ENCODE results near the gene CCL16.
"Not testable (repeated sequence)": the region's sequence is repeated elsewhere in the genome, so short reads cannot be mapped to it uniquely, and the experiment has no call there.

Gene CCL16

GRCh38 chr17:35984140-35984539 lies 2.8 kb upstream of the CCL16 start:
- DNase-seq (ENCODE audit: low read depth) = no peak

DNA sequence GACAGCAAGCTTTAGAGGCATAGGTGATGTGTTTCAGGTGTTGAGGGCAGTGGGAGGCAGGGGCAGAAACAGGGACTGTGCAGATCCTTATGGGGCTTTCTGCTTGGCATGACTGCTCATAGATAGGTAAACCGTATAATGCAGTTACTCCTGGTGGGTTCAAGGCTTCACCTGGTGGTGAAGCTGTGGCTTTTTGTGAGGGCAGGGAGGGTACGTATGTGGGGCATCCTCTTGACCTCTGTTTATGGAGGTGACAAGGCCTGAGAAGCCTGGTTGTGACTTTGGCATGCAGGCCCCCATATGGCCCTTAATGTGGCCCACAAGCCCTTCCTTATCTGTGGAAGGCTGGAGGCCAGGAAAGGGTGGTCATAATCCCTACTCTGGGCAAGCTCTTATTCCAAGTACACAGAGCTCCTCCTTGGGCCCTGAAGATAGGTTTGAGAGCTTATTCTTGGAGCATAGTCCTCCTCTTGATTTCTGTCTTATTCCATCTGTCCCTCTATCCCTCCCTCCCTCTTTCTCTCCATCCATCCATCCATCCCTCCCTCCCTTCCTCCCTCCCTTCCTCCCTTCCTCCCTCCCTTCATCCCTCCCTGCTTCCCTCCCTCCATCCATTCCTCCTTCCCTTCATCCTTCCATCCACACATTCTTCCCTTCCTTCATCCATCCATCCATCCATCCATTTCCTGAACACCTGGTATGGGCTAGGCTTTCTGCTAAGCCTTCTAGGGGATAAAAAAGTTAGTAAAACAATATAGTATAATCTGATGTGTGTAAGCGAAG lies 1.3 kb upstream of the CCL16 start:
- DNase-seq (ENCODE audit: low read depth) = no peak

DNA sequence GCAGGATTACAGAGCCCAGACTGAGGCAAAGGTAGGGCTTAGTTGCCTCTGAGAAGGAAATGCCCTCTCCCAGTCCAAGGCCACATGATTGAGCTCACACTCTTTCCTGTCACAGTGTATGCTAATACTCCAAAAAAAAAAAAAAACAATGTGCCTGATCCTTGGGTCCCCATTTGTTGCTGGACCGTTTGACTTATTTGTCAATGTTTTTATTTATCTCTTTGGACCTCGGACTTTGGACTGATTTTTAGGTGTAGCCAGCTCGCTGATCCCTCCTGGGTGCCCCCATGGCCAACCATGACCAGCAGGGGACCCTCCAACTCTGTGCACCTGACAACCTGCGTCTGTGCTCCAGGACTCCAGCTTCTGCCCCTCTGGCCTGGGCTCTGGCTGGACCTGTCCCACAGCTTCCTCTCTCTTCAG lies 622 bp upstream of the CCL16 start:
- no peak for DNase-seq (ENCODE audit: low read depth)

GRCh38 chr17:35978346-35978745 lies 3.0 kb downstream of the CCL16 start:
- DNase-seq (ENCODE audit: low read depth) = no peak

DNA sequence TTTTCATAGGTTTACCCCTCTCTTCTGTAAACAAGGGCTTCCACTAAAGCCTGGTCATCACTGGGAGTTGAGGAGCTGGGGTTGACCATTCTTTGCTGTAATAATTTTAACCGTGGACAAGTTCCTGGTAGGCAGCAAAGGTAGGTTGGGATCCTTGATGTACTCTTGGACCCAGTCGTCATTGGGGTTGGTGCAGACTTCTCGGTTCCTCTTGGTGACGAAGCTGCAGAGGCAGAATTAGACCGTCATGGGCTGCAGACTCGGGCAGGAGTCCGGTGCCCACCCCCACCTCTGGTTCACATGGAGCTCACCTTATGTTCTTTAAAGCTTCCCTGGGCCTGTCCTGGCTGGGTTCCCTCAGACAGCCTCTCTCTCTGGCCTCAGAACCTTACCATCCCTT lies 3.8 kb downstream of the CCL16 start:
- no peak for DNase-seq (ENCODE audit: low read depth)

GRCh38 chr17:35973333-35974260 lies 7.7 kb downstream of the CCL16 start:
- DNase-seq (ENCODE audit: low read depth) = no peak

DNA sequence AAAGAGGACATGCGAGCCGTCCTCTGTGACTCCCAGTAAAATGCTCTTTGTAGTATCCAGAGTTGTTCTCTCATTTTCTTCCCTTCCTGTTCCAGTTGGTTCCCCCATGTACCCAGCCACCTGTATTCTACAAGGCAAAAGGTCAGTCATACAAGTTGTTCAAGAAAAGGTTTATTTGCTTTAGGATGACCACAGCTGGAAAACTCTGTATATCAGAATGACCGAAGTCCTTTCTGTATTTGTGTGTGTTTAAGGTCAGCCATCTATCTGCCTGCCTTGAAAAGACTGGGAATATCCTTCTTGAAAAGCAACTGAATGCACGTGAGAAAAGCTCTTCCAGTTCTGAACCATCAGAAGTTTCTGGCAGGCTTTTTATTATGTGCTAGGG lies 8.4 kb downstream of the CCL16 start:
- DNase-seq (ENCODE audit: low read depth) = no peak

DNA sequence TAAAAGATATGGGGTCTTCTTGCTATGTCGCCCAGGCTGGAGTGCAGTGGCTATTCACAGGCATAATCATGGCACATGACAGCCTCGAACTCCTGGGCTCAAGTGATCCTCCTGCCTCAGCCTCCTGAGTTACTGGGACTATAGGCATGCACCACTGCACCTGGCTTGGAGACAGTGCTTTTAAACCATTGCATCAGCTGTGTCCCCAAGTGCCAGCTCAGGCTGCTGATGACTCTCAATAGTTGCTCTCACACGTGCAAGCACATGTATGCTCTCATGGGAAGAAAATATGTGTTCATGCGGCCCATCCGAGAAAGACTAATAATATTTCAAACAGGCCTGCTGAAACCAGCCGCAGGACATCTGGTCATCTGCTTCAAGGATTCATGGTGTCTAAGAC lies 8.8 kb downstream of the CCL16 start:
- no peak for DNase-seq (ENCODE audit: low read depth)

- DNase-seq (ENCODE audit: low read depth) = no peak
These were observed 9.2 kb downstream of the CCL16 start for GRCh38 chr17:35972066-35972465.

DNA sequence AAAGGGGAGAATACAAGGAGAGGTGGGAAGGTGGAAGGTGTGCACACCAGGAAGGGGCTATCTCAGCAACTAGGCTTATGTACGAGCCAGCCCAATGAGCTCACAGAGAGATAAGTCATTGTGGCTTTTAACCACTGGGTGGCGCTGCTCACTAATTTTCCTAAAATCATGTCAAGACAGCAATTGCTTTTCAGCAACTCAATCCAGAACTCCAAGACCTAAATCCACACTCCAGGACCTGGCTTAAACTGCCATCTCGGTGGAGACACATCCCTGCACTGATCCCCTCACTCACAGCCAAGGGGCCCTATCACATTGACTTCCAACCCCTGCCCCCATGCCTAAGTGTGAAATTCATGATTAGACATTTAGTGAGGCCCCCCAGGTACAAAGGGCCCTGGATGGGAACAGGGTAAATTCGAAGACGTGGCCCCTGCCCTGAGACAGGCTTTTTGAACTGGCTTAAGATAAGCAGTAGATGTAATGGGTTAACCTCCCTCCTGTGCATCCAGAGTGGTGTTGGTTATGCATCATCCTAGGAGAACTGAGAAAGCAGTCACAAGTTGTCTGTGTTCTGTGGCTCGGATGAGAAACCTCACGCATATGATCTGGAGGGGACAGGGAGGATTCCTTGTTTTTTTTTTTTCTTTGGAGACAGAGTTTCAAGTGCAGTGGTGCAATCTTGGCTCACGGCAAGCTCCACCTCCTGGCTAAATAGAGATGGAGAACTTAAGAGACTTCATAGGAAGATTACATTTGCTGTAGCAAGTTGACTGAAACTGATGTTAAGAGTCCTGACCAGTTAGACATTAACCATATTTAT lies 11.5 kb downstream of the CCL16 start:
- peak; percentile 63 for DNase-seq (ENCODE audit: low read depth)

DNA sequence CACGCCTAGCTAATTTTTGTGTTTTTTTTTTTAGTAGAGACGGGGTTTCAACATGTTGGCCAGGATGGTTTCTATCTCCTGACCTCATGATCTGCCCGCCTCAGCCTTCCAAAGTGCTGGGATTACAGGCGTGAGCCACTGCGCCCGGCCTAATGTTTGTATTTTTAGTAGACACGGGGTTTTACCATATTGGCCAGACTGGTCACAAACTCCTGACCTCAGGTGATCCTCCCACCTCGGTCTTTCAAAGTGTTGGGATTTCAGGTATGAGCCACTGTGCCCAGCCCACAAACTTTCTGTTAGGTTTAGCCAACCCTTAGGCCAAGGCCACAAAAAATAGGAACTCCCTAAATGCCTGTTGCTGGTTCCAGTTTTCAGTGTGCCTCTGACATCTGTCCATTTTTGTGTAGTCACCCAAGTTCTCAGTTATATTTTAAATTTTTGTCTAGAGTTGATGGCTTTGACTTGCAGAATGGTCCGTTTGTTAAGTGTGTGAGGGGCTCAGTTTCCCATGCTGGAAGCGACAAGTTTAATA lies 12.7 kb downstream of the CCL16 start:
- DNase-seq (ENCODE audit: low read depth) = no peak

DNA sequence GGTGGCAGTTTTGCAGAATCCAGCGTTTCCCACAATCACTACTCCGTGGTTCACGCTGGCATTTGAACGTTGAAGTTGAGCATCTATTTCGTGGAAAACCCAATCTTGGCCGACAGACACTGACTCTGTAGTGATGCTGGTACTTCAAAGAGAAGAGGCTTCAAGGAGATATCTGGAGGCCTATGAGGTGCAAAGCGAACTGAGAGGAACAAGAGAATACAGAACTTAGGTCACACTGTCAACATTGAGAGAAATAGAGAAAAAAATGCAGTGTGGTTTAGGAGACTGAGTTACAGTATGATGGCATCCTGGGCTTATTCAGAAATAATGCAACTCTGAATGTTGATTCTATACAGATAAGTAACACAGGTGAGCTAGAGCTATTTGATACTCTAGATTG lies 16.0 kb downstream of the CCL16 start:
- DNase-seq (ENCODE audit: low read depth) = no peak

DNA sequence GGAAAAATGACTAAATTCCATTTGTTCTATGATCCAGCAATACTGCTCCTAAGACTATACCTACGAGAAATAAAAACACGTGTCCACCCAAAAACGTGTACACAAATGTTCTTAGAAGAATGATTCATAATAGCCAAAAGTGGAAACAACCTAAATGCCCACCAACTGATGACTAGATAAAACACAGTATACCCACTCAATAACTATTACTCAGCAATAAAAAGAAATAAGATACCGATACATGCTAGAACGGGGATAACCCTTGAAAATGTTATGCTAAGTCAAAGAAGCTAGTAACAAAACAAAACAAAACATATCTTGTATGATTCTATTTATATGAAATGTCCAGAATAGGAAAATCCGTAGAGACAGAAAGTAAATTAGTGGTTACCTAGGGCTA lies 17.6 kb downstream of the CCL16 start:
- DNase-seq (ENCODE audit: low read depth) = no peak

DNA sequence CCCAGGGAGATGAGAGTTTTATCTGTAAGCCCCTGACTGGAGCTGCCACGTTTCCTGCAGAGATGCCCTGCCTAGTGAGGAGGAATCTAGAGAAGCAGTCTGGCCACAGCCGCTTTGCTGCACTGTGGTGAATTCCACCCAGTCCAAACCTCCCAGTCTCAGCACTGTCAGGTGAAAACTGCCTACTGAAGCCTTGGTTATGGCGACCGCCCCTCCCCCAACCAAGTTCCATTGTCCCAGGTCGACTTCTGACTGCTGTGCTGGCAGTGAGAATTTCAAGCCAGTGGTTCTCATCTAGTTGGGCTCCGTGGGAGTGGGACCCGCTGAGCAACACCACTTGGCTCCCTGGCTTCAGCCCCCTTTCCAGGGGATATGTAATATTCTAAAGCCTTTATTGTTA lies 27.6 kb downstream of the CCL16 start:
- no peak for DNase-seq (ENCODE audit: low read depth)

DNA sequence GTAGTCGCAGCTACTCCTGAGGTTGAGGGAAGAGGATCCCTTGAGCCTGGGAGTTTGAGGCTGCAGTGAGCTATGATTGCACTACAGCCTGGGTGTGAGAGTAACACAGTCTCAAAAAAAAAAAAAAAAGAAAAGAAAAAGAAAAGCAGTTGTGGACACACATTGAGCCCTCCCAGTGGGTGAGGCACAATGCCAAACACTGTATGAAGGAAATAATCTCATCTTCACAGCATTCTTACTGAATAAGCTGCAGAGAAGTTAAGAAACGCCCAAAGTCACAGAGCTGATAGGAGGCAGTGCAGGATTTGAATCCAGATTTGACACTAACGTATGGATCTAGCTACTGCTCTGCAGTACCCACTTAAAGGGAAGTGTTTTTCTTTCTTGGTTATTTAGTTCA lies 31.9 kb downstream of the CCL16 start:
- no peak for DNase-seq (ENCODE audit: low read depth)

DNA sequence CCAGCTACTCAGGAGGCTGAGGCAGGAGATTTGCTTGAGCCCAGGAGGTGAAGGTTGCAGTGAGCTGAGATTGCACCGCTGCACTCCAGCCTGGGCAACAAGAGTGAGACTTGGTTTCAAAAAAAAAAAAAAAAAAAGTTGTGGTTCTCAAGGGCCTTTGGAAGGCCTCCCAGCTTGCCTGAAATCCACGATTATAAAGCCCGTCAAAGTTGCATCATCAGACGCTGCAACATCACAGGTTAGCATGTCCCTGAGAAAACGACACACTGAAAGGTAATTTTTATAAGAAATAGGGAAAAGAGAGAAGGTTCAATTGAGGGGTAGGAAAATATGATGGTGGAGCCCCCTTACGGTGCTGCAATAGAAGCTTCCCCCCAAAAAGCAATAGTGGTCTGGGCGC lies 33.2 kb downstream of the CCL16 start:
- no peak for DNase-seq (ENCODE audit: low read depth)

DNA sequence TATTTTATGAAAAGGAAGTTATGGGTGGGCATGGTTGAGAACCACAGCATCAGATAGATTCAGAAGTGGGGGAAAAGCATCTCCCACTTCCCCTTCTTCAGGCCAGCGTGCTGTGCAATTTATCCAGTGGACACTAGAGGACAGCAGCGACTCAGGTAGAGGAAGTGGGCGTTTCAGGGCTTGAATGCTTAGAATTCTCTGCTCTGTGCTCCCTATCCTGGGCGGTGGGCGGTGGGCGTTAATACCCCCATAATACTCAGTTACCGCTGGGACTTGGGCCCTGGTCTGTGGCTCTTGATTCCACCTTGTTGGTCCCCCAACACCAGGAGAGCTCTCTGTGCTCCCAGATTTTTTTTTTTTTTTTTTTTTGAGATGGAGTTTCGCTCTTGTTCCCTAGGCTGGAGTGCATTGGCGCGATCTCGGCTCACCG lies 34.1 kb downstream of the CCL16 start:
- peak; percentile 37 for DNase-seq (ENCODE audit: low read depth)

DNA sequence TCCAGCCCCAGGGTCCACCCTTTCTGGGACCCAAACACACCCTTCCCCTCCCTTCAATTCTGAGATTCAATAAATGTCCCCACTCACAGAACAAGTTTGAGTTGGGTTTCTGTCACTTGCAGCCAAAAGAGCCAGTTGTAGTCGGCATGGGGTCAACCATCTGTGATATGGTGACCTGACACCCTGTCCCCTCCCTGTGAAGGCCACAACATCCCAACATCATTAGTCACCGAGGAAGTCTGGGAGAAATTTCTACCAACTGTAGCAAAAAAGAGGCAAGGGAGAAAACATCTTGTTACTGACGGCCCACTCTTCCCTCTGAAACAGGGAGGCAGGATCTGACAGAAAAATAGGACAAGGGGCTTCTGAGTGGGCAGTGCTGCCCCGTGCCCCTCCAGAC lies 37.1 kb downstream of the CCL16 start:
- DNase-seq (ENCODE audit: low read depth) = no peak

DNA sequence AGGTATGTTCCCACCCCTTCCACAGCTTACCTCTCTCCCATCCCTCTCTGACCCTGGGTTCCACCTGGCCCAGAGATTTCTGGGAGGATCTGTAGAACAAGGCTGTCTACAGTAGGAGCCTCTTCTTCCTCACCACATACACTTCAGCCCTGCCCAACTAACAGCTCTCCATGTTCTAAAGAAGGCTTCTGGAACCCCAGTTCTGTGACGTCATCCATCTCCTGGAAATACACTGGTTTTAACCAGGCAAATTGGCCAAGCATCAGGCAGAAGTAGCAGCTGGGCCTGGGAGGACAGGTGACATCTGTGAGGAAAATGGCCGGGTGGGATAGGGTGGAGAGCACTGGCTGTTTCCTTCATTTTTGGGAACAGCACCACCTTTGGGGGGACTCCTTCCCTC lies 37.8 kb downstream of the CCL16 start, which contains the start of gene LYZL6:
TSS of gene LYZL6 (minus strand) at position 177 of the 400 bp plus-strand sequence. CDS start 4,357 bp downstream, outside the sequence.
- no peak for DNase-seq (ENCODE audit: low read depth)

DNA sequence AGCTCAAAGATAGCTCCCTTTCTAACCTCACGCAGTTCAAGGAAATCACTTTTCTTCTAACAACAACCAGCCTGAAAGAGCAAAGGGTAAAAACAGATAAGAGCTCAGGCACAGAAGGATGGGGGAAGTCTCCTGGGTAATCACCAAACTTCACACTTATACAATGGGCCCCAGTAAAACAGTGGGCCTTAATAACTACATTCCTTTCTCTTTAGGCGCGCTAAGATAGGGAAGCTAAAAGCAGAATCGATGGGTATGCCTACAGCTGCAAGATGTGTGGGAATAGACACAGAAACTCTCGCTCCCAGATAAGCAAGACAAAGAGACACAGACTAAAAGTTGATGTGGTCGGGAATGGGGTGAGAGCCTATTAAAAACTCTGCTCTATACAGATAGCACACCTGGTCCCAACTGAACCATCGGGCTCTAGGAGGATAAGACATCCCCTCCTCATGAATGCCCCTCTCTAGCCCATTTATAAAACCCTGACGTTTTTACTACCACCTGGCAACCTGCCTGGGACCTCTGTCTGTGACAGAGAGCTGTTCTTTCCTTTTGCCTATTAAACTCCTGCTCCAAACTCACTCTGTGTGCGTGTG lies 38.6 kb downstream of the CCL16 start:
- DNase-seq (ENCODE audit: low read depth) = no peak

DNA sequence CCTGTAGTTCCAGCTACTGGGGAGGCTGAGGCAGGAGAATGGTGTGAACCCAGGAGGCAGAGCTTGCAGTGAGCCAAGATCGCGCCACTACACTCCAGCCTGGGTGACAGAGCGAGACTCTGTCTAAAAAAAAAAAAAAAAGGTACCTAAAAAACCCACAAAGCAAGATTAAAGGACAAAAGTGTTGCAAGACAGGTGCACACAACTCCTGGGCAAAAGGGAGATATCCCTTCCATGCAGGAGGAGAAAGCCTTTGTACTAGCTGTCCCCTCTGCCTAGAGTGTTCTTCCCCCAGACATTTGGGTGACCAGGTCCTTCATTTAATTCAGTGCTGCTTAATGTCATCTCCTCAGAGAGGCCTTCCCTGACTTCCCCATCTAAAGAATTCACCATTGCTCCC lies 42.8 kb downstream of the CCL16 start:
- DNase-seq (ENCODE audit: low read depth) = not testable (repeated sequence)

DNA sequence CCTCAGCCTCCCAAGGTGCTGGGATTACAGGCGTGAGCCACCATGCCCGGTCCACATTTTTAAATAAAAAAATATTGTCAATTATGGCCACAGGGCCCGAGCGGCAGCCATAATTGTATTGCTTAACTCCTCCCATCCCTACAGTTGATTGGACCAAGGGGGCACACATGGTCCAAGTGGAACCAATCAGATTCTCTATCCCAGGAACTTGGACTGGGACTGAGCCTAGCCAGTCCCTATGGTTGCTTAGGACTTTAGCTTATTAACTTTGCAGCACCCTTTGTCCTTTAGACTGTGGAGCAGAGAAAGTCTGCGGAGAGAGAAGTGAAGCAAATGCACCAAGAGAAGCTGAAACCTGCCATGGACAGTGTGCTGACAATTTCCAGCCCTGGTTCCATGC lies 45.2 kb downstream of the CCL16 start:
- DNase-seq (ENCODE audit: low read depth) = no peak

All from stimulated activated CD8-positive, alpha-beta memory T cell treated with anti-CD3 and anti-CD28 coated beads, Interleukin-4, amount 100 ng/mL, for 24 hours (primary cell).